Epithelial cell of esophagus (primary cell): ENCODE measurements around the gene GNAT2.

Experiments used
- DNase-seq: peaks from one replicate; pipeline ENCODE4 v3.0.0; 2010; ENCODE audit warnings: low read depth
- H3K4me3 ChIP-seq: 2 replicates; pipeline ENCODE4 v1.5.1; 2011; ENCODE audit warnings: mild to moderate bottlenecking, low read length, control low read depth
- TF ChIP-seq, protein P1 (sequence below): IDR thresholded peaks from 2 replicates; pipeline ENCODE4 v1.5.1; 2011; ENCODE audit warnings: low read depth, mild to moderate bottlenecking, low read length, control low read depth, inconsistent platforms; ENCODE audit not compliant: insufficient read depth; ENCODE audit errors: missing control alignments

Gene GNAT2

GRCh38 chr1:109617291-109617801 lies 2.1 kb downstream of the GNAT2 start:
- H3K4me3 ChIP-seq: no peak overlapping the region
- DNase-seq: peak; percentile 88

GRCh38 chr1:109616391-109616790 lies 3.0 kb downstream of the GNAT2 start:
- DNase-seq: no peak
- TF ChIP-seq, protein P1, sequence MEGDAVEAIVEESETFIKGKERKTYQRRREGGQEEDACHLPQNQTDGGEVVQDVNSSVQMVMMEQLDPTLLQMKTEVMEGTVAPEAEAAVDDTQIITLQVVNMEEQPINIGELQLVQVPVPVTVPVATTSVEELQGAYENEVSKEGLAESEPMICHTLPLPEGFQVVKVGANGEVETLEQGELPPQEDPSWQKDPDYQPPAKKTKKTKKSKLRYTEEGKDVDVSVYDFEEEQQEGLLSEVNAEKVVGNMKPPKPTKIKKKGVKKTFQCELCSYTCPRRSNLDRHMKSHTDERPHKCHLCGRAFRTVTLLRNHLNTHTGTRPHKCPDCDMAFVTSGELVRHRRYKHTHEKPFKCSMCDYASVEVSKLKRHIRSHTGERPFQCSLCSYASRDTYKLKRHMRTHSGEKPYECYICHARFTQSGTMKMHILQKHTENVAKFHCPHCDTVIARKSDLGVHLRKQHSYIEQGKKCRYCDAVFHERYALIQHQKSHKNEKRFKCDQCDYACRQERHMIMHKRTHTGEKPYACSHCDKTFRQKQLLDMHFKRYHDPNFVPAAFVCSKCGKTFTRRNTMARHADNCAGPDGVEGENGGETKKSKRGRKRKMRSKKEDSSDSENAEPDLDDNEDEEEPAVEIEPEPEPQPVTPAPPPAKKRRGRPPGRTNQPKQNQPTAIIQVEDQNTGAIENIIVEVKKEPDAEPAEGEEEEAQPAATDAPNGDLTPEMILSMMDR: no peak
- H3K4me3 ChIP-seq: no peak overlapping the region

More at GRCh38 chr1:109617291-109617801, 2.1 kb downstream of the GNAT2 start:
- TF ChIP-seq, protein P1: peak; percentile 12

DNA sequence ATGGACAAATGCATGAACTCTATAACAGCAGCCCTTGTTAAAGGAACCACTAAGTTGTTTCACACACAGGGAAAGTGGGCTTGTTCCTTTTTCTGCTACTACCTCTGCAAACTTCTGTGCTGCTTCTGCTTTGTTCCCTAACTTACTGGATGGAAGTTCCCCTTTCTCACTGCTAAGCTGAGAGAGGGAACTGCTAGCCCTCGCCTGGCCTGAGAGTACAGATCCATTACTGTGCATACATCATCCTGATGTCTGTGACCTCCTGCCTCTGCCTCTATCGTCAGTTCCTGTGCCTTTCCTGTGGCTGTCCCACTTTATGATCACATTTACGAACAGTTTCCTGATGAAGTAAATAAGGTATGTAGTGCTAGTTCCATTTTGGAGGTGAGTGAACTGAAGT lies 3.5 kb downstream of the GNAT2 start:
- TF ChIP-seq, protein P1: no peak
- no peak overlapping the region for H3K4me3 ChIP-seq
- DNase-seq: no peak

GRCh38 chr1:109613361-109614147 lies 5.9 kb downstream of the GNAT2 start:
- no peak overlapping the region for H3K4me3 ChIP-seq
- peak; percentile 23 for DNase-seq
- TF ChIP-seq, protein P1: no peak

GRCh38 chr1:109611308-109611990 lies 8.0 kb downstream of the GNAT2 start:
- TF ChIP-seq, protein P1: no peak
- no peak for DNase-seq
- H3K4me3 ChIP-seq: no peak overlapping the region

DNA sequence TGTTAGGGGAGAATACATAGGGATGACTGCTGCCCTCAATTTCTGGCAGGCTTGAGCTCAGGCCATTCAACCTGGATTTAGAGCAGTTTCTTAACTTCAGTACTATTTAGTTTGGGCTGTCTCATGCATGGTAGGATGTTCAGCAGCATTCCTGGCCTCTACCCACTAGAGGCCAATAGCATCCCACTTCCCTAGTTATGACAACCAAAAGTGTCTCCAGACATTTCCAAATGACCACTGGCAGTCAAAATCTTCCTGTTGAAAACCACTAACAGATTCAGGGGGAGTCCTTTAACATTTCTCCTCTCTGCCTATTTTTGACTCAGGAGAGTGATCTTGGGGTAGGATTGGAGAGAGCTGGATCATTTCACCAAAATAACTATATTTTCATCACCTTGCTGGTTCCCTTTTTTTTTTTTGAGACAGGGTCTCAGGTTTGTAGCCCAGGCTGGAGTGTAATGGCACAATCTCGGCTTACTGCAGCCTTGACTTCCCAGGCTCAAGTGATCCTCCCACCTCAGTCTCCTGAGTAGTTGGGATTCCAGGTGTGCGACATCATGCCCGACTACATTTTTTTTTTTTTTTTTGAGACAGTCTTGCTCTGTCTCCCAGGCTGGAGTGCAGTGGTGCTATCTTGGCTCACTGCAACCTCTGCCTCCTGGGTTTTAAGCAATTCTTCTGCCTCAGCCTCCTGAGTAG lies 8.7 kb downstream of the GNAT2 start:
- TF ChIP-seq, protein P1: no peak
- DNase-seq: peak; percentile 42
- no peak overlapping the region for H3K4me3 ChIP-seq
